GM23338 (cell line): Measurements from ENCODE around the gene JAGN1. TPM values are rescaled to one million over a fixed set of nuclear protein-coding genes. Genes with fewer than 3 reads are reported as not detected.

ENCODE experiments used
- ATAC-seq: fragments of 200-7000 bp; cut with Tn5 transposase; 3 replicates; pipeline ENCODE4 v1.9.1; 2020
- DNase-seq: peaks from one replicate; pipeline ENCODE4 v3.0.0-alpha.2; 2015; ENCODE audit warnings: low spot score
- H2AFZ ChIP-seq: fragments of 200-600 bp; sonication (generic); 2 replicates; pipeline ENCODE4 v1.8.0; 2016; ENCODE audit warnings: antibody characterized with exemption, mild to moderate bottlenecking, moderate library complexity
- H3F3A ChIP-seq: fragments of 200-600 bp; sonication (generic); replicated peaks from 2 replicates; pipeline ENCODE4 v1.8.0; 2017; ENCODE audit warnings: antibody characterized with exemption, mixed run types, low read depth
- H3K27ac ChIP-seq: fragments of 200-600 bp; sonication (generic); 2 replicates; pipeline ENCODE4 v1.6.1; 2016; ENCODE audit warnings: low read depth
- H3K27me3 ChIP-seq: fragments of 200-600 bp; sonication (generic); 2 replicates; pipeline ENCODE4 v1.8.0; 2016; ENCODE audit warnings: mild to moderate bottlenecking, mixed run types, moderate library complexity; ENCODE audit not compliant: insufficient read depth
- H3K36me3 ChIP-seq: fragments of 200-600 bp; sonication (generic); 2 replicates; pipeline ENCODE4 v1.8.0; 2016; ENCODE audit warnings: mild to moderate bottlenecking; ENCODE audit not compliant: insufficient read depth
- H3K4me1 ChIP-seq: fragments of 200-600 bp; sonication (generic); 2 replicates; pipeline ENCODE4 v1.8.0; 2016; ENCODE audit warnings: mild to moderate bottlenecking, moderate library complexity; ENCODE audit not compliant: insufficient read depth
- H3K4me2 ChIP-seq: fragments of 200-600 bp; sonication (generic); 2 replicates; pipeline ENCODE4 v1.7.1; 2017; ENCODE audit warnings: mixed run types
- H3K4me3 ChIP-seq: fragments of 200-600 bp; sonication (generic); 2 replicates; pipeline ENCODE4 v1.6.1; 2016; ENCODE audit warnings: mixed run types
- H3K79me2 ChIP-seq: fragments of 200-600 bp; sonication (generic); replicated peaks from 2 replicates; pipeline ENCODE4 v1.8.0; 2017; ENCODE audit warnings: mild to moderate bottlenecking; ENCODE audit not compliant: insufficient read depth
- H3K9me2 ChIP-seq: fragments of 200-600 bp; sonication (generic); 2 replicates; pipeline ENCODE4 v1.8.0; 2017; ENCODE audit not compliant: insufficient read depth
- H4K20me1 ChIP-seq: fragments of 200-600 bp; sonication (generic); replicated peaks from 2 replicates; pipeline ENCODE4 v1.8.0; 2017; ENCODE audit warnings: mild to moderate bottlenecking; ENCODE audit not compliant: insufficient read depth
- H3K27ac Mint-ChIP-seq: 2 replicates; pipeline ENCODE4 v1.8.0; 2020; ENCODE audit warnings: inconsistent platforms, mild to moderate bottlenecking, moderate library complexity, mixed read lengths
- H3K27me3 Mint-ChIP-seq: 3 replicates; pipeline ENCODE4 v1.8.0; 2022; ENCODE audit warnings: low read depth, mild to moderate bottlenecking, moderate library complexity, mixed read lengths, inconsistent platforms; ENCODE audit not compliant: insufficient read depth, poor library complexity
- H3K36me3 Mint-ChIP-seq: 3 replicates; pipeline ENCODE4 v1.8.0; 2021; ENCODE audit warnings: low read depth, mild to moderate bottlenecking, inconsistent platforms, moderate library complexity, mixed read lengths
- H3K4me1 Mint-ChIP-seq: 3 replicates; pipeline ENCODE4 v1.8.0; 2020; ENCODE audit warnings: mild to moderate bottlenecking, inconsistent platforms, mixed read lengths
- H3K4me3 Mint-ChIP-seq: 3 replicates; pipeline ENCODE4 v1.8.0; 2021; ENCODE audit warnings: moderate library complexity, mild to moderate bottlenecking, inconsistent platforms, mixed read lengths
- H3K9me3 Mint-ChIP-seq: 3 replicates; pipeline ENCODE4 v1.8.0; 2020; ENCODE audit warnings: moderate library complexity, mild to moderate bottlenecking, inconsistent platforms, mixed read lengths
- EZH2 ChIP-seq: fragments of 200-600 bp; sonication (generic); IDR thresholded peaks from one replicate; pipeline ENCODE4 v1.8.0; 2017; ENCODE audit warnings: antibody characterized with exemption, mild to moderate bottlenecking, low read depth; ENCODE audit not compliant: unreplicated experiment
- EZH2phosphoT487 ChIP-seq: fragments of 200-600 bp; sonication (generic); IDR thresholded peaks from one replicate; pipeline ENCODE4 v1.8.1; 2018; ENCODE audit warnings: antibody characterized with exemption; ENCODE audit not compliant: unreplicated experiment
- JUNB ChIP-seq: IDR thresholded peaks from one replicate; pipeline ENCODE4 v1.6.1; 2016; ENCODE audit warnings: antibody characterized with exemption; ENCODE audit not compliant: unreplicated experiment
- POLR2AphosphoS5 ChIP-seq: IDR thresholded peaks from 2 replicates; pipeline ENCODE4 v1.6.1; 2016; ENCODE audit warnings: antibody characterized with exemption, low read depth
- ZNF114 ChIP-seq: fragments of 250-450 bp; sonication (Bioruptor Pico); IDR thresholded peaks from 2 replicates; pipeline ENCODE4 v1.5.0; 2020; ENCODE audit warnings: mild to moderate bottlenecking, moderate library complexity
- ZNF331 ChIP-seq: fragments of 250-450 bp; sonication (Bioruptor Pico); IDR thresholded peaks from 2 replicates; pipeline ENCODE4 v1.5.0; 2020; ENCODE audit warnings: low read depth, mild to moderate bottlenecking, moderate library complexity
- polyA plus RNA-seq: library from polyadenylated mRNA; unstranded; fragments of >200 nt; fragmentation: Nextera tagmentation; extraction: Ambion mirVana; gene quantifications from 2 replicates; pipeline ENCODE4 v1.2.1, GENCODE V29; 2016
- total RNA-seq: library from RNA; depleted of rRNA; stranded (reverse); fragments of >200 nt; shearing (Covaris generic); gene quantifications from 2 replicates; pipeline ENCODE4 v1.2.3, GENCODE V29; 2014
- TF ChIP-seq, protein P1 (sequence below): IDR thresholded peaks from 2 replicates; pipeline ENCODE4 v1.6.1; 2016; ENCODE audit warnings: antibody characterized with exemption
- TF ChIP-seq, protein P2 (sequence below): IDR thresholded peaks from one replicate; pipeline ENCODE4 v1.6.1; 2018; ENCODE audit warnings: antibody characterized with exemption; ENCODE audit not compliant: unreplicated experiment
- TF ChIP-seq, protein P3 (sequence below): fragments of 250-450 bp; sonication (Bioruptor Pico); IDR thresholded peaks from 2 replicates; pipeline ENCODE4 v1.5.0; 2020; ENCODE audit warnings: mild to moderate bottlenecking, moderate library complexity

JAGN1 gene
- total and polyA plus RNA-seq, 2 experiments from 2014 or later: 22.5 to 32.0 TPM

DNA sequence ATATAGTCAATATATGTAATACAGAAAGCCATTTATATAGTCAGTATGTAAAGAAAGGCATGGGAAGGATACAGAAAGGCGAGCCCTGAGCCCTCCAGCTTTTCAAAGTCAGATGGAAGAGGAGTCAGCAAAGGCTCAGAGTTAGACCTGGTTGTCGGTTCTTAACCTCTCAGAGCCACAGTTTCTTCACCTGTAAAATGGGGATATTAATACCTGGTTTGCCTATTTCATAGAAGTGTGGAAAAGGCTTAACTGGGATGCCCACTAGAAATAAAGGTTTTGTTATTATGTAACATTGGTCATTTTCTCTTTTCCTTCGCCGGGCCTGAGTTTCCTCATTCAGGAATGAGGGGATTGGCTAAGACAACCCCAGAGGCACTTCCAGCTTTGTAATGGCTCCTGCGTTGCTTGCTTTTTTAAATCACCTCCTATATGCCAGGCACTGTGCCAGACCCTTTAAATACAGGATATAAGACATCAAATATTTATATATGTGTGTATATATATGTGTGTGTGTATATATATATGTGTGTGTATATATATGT lies 45.6 kb downstream of the JAGN1 start:
- DNase-seq: no peak
- peaks cover 11% of the 10 kb centered on the region for H3K27me3 Mint-ChIP-seq
- no peak overlapping the region for H3K4me3 Mint-ChIP-seq
- Histone ChIP-seq H3K4me1 (peaks cover 5% of the 10 kb centered on the region), H3K9me2 (no peaks in the 10 kb centered on the region), H3K4me3 (no peak overlapping the region), H3K79me2 (no peaks in the 10 kb centered on the region; the same call in 1 of the 2 replicates), H3K36me3 (peaks cover 6% of the 10 kb centered on the region; the same call in 1 of the 2 replicates), H3K27me3 (peaks cover 8% of the 10 kb centered on the region; the same call in 1 of the 2 replicates), H3F3A (0 out of 2 replicates have a peak, but pooled peaks cover 5% of the 10 kb centered on the region), H2AFZ (no peak overlapping the region), H3K27ac (no peak overlapping the region), H4K20me1 (no peaks in the 10 kb centered on the region), H3K4me2 (no peak overlapping the region)
- no peak for ATAC-seq
- H3K36me3 Mint-ChIP-seq: peaks cover 20% of the 10 kb centered on the region
- TF ChIP-seq ZNF331 (CRISPR knock-in tag): no peak
- no peak for TF ChIP-seq EZH2phosphoT487
- TF ChIP-seq, protein P1, sequence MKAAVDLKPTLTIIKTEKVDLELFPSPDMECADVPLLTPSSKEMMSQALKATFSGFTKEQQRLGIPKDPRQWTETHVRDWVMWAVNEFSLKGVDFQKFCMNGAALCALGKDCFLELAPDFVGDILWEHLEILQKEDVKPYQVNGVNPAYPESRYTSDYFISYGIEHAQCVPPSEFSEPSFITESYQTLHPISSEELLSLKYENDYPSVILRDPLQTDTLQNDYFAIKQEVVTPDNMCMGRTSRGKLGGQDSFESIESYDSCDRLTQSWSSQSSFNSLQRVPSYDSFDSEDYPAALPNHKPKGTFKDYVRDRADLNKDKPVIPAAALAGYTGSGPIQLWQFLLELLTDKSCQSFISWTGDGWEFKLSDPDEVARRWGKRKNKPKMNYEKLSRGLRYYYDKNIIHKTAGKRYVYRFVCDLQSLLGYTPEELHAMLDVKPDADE: no peak
- TF ChIP-seq, protein P2, sequence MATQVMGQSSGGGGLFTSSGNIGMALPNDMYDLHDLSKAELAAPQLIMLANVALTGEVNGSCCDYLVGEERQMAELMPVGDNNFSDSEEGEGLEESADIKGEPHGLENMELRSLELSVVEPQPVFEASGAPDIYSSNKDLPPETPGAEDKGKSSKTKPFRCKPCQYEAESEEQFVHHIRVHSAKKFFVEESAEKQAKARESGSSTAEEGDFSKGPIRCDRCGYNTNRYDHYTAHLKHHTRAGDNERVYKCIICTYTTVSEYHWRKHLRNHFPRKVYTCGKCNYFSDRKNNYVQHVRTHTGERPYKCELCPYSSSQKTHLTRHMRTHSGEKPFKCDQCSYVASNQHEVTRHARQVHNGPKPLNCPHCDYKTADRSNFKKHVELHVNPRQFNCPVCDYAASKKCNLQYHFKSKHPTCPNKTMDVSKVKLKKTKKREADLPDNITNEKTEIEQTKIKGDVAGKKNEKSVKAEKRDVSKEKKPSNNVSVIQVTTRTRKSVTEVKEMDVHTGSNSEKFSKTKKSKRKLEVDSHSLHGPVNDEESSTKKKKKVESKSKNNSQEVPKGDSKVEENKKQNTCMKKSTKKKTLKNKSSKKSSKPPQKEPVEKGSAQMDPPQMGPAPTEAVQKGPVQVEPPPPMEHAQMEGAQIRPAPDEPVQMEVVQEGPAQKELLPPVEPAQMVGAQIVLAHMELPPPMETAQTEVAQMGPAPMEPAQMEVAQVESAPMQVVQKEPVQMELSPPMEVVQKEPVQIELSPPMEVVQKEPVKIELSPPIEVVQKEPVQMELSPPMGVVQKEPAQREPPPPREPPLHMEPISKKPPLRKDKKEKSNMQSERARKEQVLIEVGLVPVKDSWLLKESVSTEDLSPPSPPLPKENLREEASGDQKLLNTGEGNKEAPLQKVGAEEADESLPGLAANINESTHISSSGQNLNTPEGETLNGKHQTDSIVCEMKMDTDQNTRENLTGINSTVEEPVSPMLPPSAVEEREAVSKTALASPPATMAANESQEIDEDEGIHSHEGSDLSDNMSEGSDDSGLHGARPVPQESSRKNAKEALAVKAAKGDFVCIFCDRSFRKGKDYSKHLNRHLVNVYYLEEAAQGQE: no peak
- TF ChIP-seq EZH2: no peak
- no peak for TF ChIP-seq JUNB
- no peak for TF ChIP-seq ZNF114
- TF ChIP-seq, protein P3, sequence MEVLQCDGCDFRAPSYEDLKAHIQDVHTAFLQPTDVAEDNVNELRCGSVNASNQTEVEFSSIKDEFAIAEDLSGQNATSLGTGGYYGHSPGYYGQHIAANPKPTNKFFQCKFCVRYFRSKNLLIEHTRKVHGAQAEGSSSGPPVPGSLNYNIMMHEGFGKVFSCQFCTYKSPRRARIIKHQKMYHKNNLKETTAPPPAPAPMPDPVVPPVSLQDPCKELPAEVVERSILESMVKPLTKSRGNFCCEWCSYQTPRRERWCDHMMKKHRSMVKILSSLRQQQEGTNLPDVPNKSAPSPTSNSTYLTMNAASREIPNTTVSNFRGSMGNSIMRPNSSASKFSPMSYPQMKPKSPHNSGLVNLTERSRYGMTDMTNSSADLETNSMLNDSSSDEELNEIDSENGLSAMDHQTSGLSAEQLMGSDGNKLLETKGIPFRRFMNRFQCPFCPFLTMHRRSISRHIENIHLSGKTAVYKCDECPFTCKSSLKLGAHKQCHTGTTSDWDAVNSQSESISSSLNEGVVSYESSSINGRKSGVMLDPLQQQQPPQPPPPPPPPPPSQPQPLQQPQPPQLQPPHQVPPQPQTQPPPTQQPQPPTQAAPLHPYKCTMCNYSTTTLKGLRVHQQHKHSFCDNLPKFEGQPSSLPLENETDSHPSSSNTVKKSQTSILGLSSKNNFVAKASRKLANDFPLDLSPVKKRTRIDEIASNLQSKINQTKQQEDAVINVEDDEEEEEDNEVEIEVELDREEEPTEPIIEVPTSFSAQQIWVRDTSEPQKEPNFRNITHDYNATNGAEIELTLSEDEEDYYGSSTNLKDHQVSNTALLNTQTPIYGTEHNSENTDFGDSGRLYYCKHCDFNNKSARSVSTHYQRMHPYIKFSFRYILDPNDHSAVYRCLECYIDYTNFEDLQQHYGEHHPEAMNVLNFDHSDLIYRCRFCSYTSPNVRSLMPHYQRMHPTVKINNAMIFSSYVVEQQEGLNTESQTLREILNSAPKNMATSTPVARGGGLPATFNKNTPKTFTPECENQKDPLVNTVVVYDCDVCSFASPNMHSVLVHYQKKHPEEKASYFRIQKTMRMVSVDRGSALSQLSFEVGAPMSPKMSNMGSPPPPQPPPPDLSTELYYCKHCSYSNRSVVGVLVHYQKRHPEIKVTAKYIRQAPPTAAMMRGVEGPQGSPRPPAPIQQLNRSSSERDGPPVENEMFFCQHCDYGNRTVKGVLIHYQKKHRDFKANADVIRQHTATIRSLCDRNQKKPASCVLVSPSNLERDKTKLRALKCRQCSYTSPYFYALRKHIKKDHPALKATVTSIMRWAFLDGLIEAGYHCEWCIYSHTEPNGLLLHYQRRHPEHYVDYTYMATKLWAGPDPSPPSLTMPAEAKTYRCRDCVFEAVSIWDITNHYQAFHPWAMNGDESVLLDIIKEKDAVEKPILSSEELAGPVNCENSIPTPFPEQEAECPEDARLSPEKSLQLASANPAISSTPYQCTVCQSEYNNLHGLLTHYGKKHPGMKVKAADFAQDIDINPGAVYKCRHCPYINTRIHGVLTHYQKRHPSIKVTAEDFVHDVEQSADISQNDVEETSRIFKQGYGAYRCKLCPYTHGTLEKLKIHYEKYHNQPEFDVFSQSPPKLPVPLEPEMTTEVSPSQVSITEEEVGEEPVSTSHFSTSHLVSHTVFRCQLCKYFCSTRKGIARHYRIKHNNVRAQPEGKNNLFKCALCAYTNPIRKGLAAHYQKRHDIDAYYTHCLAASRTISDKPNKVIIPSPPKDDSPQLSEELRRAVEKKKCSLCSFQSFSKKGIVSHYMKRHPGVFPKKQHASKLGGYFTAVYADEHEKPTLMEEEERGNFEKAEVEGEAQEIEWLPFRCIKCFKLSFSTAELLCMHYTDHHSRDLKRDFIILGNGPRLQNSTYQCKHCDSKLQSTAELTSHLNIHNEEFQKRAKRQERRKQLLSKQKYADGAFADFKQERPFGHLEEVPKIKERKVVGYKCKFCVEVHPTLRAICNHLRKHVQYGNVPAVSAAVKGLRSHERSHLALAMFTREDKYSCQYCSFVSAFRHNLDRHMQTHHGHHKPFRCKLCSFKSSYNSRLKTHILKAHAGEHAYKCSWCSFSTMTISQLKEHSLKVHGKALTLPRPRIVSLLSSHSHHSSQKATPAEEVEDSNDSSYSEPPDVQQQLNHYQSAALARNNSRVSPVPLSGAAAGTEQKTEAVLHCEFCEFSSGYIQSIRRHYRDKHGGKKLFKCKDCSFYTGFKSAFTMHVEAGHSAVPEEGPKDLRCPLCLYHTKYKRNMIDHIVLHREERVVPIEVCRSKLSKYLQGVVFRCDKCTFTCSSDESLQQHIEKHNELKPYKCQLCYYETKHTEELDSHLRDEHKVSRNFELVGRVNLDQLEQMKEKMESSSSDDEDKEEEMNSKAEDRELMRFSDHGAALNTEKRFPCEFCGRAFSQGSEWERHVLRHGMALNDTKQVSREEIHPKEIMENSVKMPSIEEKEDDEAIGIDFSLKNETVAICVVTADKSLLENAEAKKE (CRISPR knock-in tag): no peak
- no peak for TF ChIP-seq POLR2AphosphoS5
- H3K9me3 Mint-ChIP-seq: peaks cover 5% of the 10 kb centered on the region; the same call in 2 of the 3 replicates
- no peak overlapping the region for H3K27ac Mint-ChIP-seq
- H3K4me1 Mint-ChIP-seq: peaks cover 10% of the 10 kb centered on the region
